ENCODE results near the gene ZNF14. TPM values are rescaled to one million over a fixed set of nuclear protein-coding genes. Genes with fewer than 3 reads are reported as not detected.
"Not testable (repeated sequence)": the region's sequence is repeated elsewhere in the genome, so short reads cannot be mapped to it uniquely, and the experiment has no call there.

The ZNF14 gene
- total and polyA plus RNA-seq, 4 donors = 9.9 to 24.2 (median 14.9) TPM

DNA sequence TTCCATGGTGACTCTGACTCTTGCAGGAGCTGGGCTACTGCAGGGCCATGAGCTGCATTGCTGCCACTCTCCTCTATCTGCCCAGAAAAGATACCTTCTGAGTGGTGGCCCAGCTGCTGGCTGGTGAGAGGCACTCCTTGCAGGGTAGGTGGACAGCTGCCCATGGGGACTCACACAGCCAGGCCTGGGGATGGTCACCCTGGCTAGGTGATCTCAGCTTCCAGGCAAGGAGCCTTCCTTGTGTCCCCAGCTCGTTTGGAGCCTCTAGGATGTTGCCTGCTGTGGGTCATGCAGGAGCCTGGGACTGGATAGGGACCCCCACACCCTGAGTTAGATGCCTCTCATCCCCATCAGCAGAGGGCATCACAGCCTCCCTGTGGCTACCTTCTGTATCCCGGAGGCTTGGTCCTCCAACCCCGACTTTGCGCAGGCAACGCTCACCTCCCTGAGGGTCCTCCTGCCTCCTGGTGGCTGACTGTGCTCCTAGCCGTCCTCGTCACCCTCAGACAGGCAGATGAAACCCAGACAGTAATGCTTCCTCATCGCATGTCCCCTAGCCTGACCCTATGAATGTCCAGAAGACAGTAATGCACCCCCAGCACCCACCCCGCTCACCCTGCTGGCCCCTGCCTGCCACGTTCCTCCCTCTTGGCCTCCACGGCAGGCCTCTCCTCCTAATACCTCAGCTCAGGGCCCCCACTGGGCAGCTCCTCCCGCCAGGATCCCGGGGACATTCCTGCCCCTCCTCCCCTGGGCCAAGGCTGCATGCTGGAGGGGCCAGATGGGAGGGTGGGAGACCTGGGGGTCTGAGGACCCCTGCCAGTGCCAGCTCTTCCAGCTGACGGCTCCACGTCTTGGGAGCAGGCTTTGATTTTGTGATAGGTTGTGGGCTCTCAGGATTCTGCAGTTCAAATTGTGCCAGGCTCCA is 13.6 kb upstream of the ZNF14 start:
- H3K4me1 ChIP-seq (ENCODE audit: control insufficient read depth, insufficient read depth, low read length) = no peaks in the 10 kb centered on the region
- H3K9me3 ChIP-seq (ENCODE audit: control insufficient read depth, insufficient read depth, low read length) = no peaks in the 10 kb centered on the region
- no peak overlapping the region for H3K27ac ChIP-seq (ENCODE audit: low read depth, low read length)
- no peak overlapping the region for H3K4me3 ChIP-seq (ENCODE audit: low read depth, low read length)
- WGBS (ENCODE audit: insufficient coverage) = 72% methylated on average over 12 of the region's 15 CpGs
- no peaks in the 10 kb centered on the region for H3K36me3 ChIP-seq (ENCODE audit: control insufficient read depth, insufficient read depth, low read length)
- DNase-seq (ENCODE audit: low read depth in 4 of 6, low spot score in 6 of 6) = no peak
- no peaks in the 10 kb centered on the region for H3K27me3 ChIP-seq (ENCODE audit: control insufficient read depth, insufficient read depth, low read length)

DNA sequence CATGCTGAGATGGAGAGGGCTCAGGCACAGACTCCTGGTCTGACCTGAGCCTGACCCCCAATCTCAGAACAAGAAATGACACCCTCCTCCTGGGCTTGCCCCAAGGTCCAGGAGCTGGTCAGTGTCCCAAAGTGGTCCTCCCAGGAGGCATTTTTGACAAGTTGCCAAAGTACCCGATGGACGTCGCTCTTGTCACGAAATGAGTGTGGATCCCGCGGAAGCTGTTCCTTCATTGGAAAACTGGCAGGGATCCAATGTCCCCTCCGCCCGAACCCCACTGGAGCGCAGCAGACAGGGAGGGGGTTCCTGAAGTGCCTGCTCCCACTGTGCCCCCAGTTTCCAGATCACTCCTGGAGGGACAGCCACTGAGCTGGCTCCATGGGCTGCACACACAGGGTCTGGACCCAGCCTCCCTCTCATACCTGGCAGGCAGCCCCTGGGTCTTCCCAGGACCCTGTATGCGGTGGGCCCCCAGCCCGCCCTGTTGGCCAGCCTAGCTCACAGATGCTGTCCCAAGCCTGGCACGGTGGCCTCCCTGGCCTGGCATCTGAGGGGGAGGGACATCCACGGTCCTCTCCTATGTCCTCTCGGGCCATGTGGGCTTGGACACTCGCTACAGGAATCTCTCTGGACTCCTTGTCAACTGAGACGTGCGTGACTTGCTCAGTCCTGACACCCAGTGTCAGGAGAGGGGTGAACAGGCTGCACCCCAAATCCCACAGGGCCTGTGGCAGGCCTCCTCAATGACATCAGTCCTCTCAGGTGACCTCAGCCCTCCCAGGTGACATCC is 12.8 kb upstream of the ZNF14 start:
- Histone ChIP-seq H3K36me3 (ENCODE audit: control insufficient read depth, insufficient read depth, low read length) (no peaks in the 10 kb centered on the region), H3K9me3 (ENCODE audit: control insufficient read depth, insufficient read depth, low read length) (no peaks in the 10 kb centered on the region), H3K4me1 (ENCODE audit: control insufficient read depth, insufficient read depth, low read length) (no peaks in the 10 kb centered on the region), H3K4me3 (ENCODE audit: low read depth, low read length) (no peak overlapping the region), H3K27me3 (ENCODE audit: control insufficient read depth, insufficient read depth, low read length) (no peaks in the 10 kb centered on the region), H3K27ac (ENCODE audit: low read depth, low read length) (no peak overlapping the region)
- 81% methylated on average over 17 of the region's 17 CpGs for WGBS (ENCODE audit: insufficient coverage)
- DNase-seq (ENCODE audit: low read depth in 4 of 6, low spot score in 6 of 6) = no peak

DNA sequence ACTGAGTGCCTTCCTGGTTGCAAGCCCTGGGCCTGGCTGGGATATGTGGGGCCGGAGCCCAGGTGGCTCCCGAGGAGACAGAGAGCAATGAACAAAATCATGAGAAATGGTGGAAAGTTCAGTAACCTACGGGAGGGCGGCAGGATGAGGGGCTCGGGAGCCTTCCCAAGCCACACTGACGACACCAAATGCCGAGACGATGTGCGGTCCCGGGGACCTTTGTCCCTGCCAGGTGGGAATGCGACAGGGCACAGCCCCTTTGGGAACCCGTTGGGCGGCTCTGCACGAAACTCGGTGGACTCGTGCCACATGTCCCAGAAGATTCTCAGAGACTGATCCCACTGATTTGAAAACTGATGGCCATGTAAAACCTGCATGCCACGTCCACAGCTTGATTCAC is 11.7 kb upstream of the ZNF14 start:
- H3K4me1 ChIP-seq (ENCODE audit: control insufficient read depth, insufficient read depth, low read length) = no peaks in the 10 kb centered on the region
- WGBS (ENCODE audit: insufficient coverage) = 87% methylated on average over 17 of the region's 17 CpGs

DNA sequence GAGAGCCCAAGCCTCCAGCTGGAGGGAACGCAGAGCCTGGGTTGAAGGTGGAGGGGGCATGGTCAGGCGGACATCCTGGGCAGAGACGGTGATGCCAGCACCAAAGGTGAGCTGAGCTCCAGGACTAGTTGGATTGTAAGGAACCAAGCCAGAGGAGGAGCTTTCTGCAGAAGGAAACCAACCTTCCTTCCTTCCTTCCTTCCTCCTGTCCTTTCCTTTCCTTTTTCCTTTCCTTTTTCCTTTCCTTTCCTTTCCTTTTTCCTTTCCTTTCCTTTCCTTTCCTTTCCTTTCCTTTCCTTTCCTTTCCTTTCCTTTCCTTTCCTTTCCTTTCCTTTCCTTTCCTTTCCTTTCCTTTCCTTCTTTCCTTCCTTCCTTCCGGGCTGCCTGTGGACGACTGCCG is 11.0 kb upstream of the ZNF14 start:
- WGBS (ENCODE audit: insufficient coverage) = 86% methylated on average over 2 of the region's 6 CpGs
- H3K9me3 ChIP-seq (ENCODE audit: control insufficient read depth, insufficient read depth, low read length); H3K27ac ChIP-seq (ENCODE audit: low read depth, low read length); H3K4me1 ChIP-seq (ENCODE audit: control insufficient read depth, insufficient read depth, low read length); H3K36me3 ChIP-seq (ENCODE audit: control insufficient read depth, insufficient read depth, low read length); H3K27me3 ChIP-seq (ENCODE audit: control insufficient read depth, insufficient read depth, low read length); DNase-seq (ENCODE audit: low read depth in 4 of 6, low spot score in 6 of 6); H3K4me3 ChIP-seq (ENCODE audit: low read depth, low read length): not testable (repeated sequence)

More for the DNA sequence above, 11.7 kb upstream of the ZNF14 start:
- Histone ChIP-seq H3K27ac (ENCODE audit: low read depth, low read length) (no peak overlapping the region), H3K9me3 (ENCODE audit: control insufficient read depth, insufficient read depth, low read length) (no peaks in the 10 kb centered on the region), H3K36me3 (ENCODE audit: control insufficient read depth, insufficient read depth, low read length) (no peaks in the 10 kb centered on the region), H3K27me3 (ENCODE audit: control insufficient read depth, insufficient read depth, low read length) (no peaks in the 10 kb centered on the region), H3K4me3 (ENCODE audit: low read depth, low read length) (no peak overlapping the region)
- no peak for DNase-seq (ENCODE audit: low read depth in 4 of 6, low spot score in 6 of 6)

DNA sequence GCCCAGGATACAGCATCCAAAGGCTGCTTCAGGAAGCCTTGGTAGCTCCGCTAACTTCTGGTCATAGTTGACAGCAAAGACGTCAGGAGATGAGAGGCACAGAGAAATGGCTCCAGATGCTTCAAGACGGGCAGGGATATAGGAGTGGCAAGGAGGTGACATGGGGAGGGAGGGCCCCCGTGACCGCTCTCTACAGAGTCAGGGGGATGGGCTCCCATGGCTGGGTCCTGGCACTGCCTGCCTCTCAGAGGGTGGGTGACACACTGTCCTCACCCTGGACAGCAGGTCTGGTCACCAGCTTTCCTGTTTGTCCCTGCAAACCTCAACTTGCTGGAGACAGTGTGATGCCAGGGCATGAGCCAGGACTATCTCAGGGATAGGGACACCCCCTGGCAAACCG is 10.3 kb upstream of the ZNF14 start:
- 92% methylated on average over 6 of the region's 6 CpGs for WGBS (ENCODE audit: insufficient coverage)

DNA sequence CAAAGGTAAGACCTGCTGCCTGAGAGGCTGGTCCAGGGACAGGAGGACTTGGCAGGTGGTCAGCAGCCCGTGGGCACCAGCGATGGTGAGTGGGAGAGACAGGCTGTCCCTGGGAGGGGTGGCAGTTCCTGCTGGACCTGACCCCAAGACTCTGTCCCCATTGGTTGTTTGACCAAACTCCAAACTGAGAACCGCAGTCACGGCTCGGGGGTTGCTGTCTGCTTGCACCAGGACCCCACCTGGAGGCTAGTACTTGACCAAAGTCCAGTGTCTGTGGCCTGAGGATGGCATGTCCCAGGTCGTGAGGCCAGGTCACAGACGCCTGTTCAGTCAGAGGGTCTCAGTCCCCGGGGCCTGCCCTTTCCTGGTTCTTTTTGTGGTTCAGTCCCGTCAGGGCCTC is 9.9 kb upstream of the ZNF14 start:
- DNase-seq (ENCODE audit: low read depth in 4 of 6, low spot score in 6 of 6) = no peak
- 89% methylated on average over 9 of the region's 9 CpGs for WGBS (ENCODE audit: insufficient coverage)

More for the DNA sequence above, 10.3 kb upstream of the ZNF14 start:
- DNase-seq (ENCODE audit: low read depth in 4 of 6, low spot score in 6 of 6) = no peak
- Histone ChIP-seq H3K36me3 (ENCODE audit: control insufficient read depth, insufficient read depth, low read length) (no peaks in the 10 kb centered on the region), H3K27ac (ENCODE audit: low read depth, low read length) (no peak overlapping the region), H3K27me3 (ENCODE audit: control insufficient read depth, insufficient read depth, low read length) (no peaks in the 10 kb centered on the region), H3K4me1 (ENCODE audit: control insufficient read depth, insufficient read depth, low read length) (no peaks in the 10 kb centered on the region), H3K4me3 (ENCODE audit: low read depth, low read length) (no peak overlapping the region), H3K9me3 (ENCODE audit: control insufficient read depth, insufficient read depth, low read length) (no peaks in the 10 kb centered on the region)

DNA sequence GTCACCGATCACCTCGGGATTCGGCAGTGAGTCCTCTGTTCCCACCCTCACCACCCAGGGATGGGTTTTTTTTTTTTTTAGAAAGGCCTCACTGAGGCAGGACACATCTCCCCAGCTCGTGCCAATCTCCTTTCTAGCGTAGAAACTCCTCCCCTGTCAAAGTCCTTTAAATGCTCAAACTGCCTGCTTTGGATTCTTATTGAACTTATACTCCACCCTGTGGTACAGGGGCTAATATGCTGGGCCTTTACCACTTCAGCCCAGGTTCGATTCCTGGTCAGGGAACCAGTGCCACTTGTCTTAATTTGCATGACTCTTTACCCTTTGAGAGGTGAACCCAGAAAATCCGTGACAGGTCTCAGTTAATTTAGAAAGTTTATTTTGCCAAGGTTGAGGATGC is 8.3 kb upstream of the ZNF14 start:
- Histone ChIP-seq H3K4me3 (ENCODE audit: low read depth, low read length) (no peak overlapping the region), H3K27ac (ENCODE audit: low read depth, low read length) (no peak overlapping the region), H3K9me3 (ENCODE audit: control insufficient read depth, insufficient read depth, low read length) (no peaks in the 10 kb centered on the region), H3K27me3 (ENCODE audit: control insufficient read depth, insufficient read depth, low read length) (no peaks in the 10 kb centered on the region), H3K36me3 (ENCODE audit: control insufficient read depth, insufficient read depth, low read length) (no peaks in the 10 kb centered on the region), H3K4me1 (ENCODE audit: control insufficient read depth, insufficient read depth, low read length) (no peaks in the 10 kb centered on the region)
- WGBS (ENCODE audit: insufficient coverage) = 78% methylated on average over 3 of the region's 7 CpGs
- DNase-seq (ENCODE audit: low read depth in 4 of 6, low spot score in 6 of 6) = no peak

More for the DNA sequence above, 9.9 kb upstream of the ZNF14 start:
- H3K27me3 ChIP-seq (ENCODE audit: control insufficient read depth, insufficient read depth, low read length) = no peaks in the 10 kb centered on the region
- no peak overlapping the region for H3K4me3 ChIP-seq (ENCODE audit: low read depth, low read length)
- H3K27ac ChIP-seq (ENCODE audit: low read depth, low read length) = no peak overlapping the region
- H3K9me3 ChIP-seq (ENCODE audit: control insufficient read depth, insufficient read depth, low read length) = no peaks in the 10 kb centered on the region
- no peaks in the 10 kb centered on the region for H3K4me1 ChIP-seq (ENCODE audit: control insufficient read depth, insufficient read depth, low read length)
- H3K36me3 ChIP-seq (ENCODE audit: control insufficient read depth, insufficient read depth, low read length) = no peaks in the 10 kb centered on the region

DNA sequence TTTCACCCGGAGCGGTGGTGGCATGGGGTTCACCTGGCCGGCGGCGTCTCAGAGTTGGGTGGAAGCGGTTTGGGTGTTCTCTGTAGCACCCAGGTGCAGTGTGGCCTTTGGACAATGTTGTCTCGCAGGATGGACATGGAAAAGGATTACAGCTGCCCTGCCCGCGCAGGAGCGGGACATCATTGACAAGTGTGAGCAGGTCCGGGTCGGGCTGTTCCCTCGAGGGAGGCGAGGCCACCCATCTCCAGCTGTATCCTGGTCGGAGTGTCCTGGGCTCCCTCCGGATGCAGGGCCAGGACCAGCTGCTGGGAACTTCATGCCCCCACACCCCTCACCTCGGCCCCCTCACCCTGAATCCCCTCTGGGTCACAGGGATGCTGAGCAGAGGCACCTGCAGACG is 7.8 kb upstream of the ZNF14 start:
- 87% methylated on average over 18 of the region's 18 CpGs for WGBS (ENCODE audit: insufficient coverage)
- DNase-seq (ENCODE audit: low read depth in 4 of 6, low spot score in 6 of 6) = no peak

DNA sequence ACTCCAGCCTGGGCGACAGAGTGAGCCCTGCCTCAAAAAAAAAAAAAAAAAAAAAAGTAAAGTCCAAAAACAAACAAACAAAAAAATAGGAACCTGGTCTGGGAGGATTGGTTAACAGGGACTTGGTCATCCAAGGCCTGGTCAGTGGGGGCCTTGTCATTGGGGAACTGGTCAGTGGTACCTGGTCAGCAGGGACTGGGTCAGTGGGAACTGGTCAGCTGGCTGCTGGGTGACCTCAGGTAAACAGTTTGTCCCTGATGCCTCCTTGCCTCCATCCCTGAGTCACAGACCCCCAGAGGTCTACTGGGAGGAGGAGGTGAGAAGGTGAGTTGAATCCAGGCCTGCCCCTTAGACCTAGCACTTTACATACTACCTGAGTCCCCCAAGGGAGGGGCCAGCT is 5.7 kb upstream of the ZNF14 start:
- no peaks in the 10 kb centered on the region for H3K36me3 ChIP-seq (ENCODE audit: control insufficient read depth, insufficient read depth, low read length)
- no peaks in the 10 kb centered on the region for H3K9me3 ChIP-seq (ENCODE audit: control insufficient read depth, insufficient read depth, low read length)
- no peak overlapping the region for H3K4me3 ChIP-seq (ENCODE audit: low read depth, low read length)
- no peak overlapping the region for H3K27ac ChIP-seq (ENCODE audit: low read depth, low read length)
- DNase-seq (ENCODE audit: low read depth in 4 of 6, low spot score in 6 of 6) = no peak
- no peaks in the 10 kb centered on the region for H3K27me3 ChIP-seq (ENCODE audit: control insufficient read depth, insufficient read depth, low read length)
- H3K4me1 ChIP-seq (ENCODE audit: control insufficient read depth, insufficient read depth, low read length) = no peaks in the 10 kb centered on the region
- WGBS (ENCODE audit: insufficient coverage) = no CpG with 5 or more reads among the region's 1 CpG

More for the DNA sequence above, 7.8 kb upstream of the ZNF14 start:
- Histone ChIP-seq H3K27me3 (ENCODE audit: control insufficient read depth, insufficient read depth, low read length) (no peaks in the 10 kb centered on the region), H3K4me3 (ENCODE audit: low read depth, low read length) (no peak overlapping the region), H3K9me3 (ENCODE audit: control insufficient read depth, insufficient read depth, low read length) (no peaks in the 10 kb centered on the region), H3K27ac (ENCODE audit: low read depth, low read length) (no peak overlapping the region), H3K36me3 (ENCODE audit: control insufficient read depth, insufficient read depth, low read length) (no peaks in the 10 kb centered on the region), H3K4me1 (ENCODE audit: control insufficient read depth, insufficient read depth, low read length) (no peaks in the 10 kb centered on the region)

Data from spinal cord (tissue), 10 donors.